GM08714 (cell line): ENCODE measurements around the gene TPPP2.

Source experiments
- H3K4me3 ChIP-seq: fragments of 200-500 bp; sonication (Bioruptor generic); 2 replicates; pipeline ENCODE4 v1.5.1; 2014; ENCODE audit warnings: mild to moderate bottlenecking, low read length, inconsistent platforms
- ZNF274 ChIP-seq: IDR thresholded peaks from 2 replicates; pipeline ENCODE4 v1.6.1; 2012; ENCODE audit warnings: mild to moderate bottlenecking, low read depth, low read length

Gene TPPP2

GRCh38 chr14:21069388-21070082, 39.5 kb downstream of the TPPP2 start:
- H3K4me3 ChIP-seq: peak overlapping the region; percentile 20; the same call in 1 of the 2 replicates
- TF ChIP-seq ZNF274: no peak

GRCh38 chr14:21070083-21070609, 40.1 kb downstream of the TPPP2 start, which contains the start of gene ARHGEF40:
Gene ARHGEF40, plus strand, starts transcription at chr14:21070304. Its CDS starts 93 bp downstream, at chr14:21070397.
- TF ChIP-seq ZNF274: no peak
- H3K4me3 ChIP-seq: peak within 1 kb of the TSS; percentile 56; the same call in 1 of the 2 replicates

- peak overlapping the region; percentile 56; the same call in 1 of the 2 replicates for H3K4me3 ChIP-seq
- no peak for TF ChIP-seq ZNF274
Measured at GRCh38 chr14:21070610-21071224, 40.7 kb downstream of the TPPP2 start.

GRCh38 chr14:21071225-21072030, 41.4 kb downstream of the TPPP2 start:
- TF ChIP-seq ZNF274: no peak
- H3K4me3 ChIP-seq: peak overlapping the region; percentile 56; the same call in 1 of the 2 replicates

GRCh38 chr14:21072031-21072473, 42.0 kb downstream of the TPPP2 start:
- peak overlapping the region; percentile 51; the same call in 1 of the 2 replicates for H3K4me3 ChIP-seq
- TF ChIP-seq ZNF274: no peak

- no peak for TF ChIP-seq ZNF274
- H3K4me3 ChIP-seq: no peak overlapping the region
Measured at GRCh38 chr14:21072781-21073339, 42.8 kb downstream of the TPPP2 start.

GRCh38 chr14:21073921-21074320, 43.9 kb downstream of the TPPP2 start:
- no peak for TF ChIP-seq ZNF274

GRCh38 chr14:21074398-21075272, 44.6 kb downstream of the TPPP2 start:
- no peak overlapping the region for H3K4me3 ChIP-seq

More at GRCh38 chr14:21073921-21074320, 43.9 kb downstream of the TPPP2 start:
- H3K4me3 ChIP-seq: no peak overlapping the region

GRCh38 chr14:21075719-21076437, 45.9 kb downstream of the TPPP2 start:
- no peak overlapping the region for H3K4me3 ChIP-seq
- TF ChIP-seq ZNF274: no peak

More at GRCh38 chr14:21074398-21075272, 44.6 kb downstream of the TPPP2 start:
- TF ChIP-seq ZNF274: no peak

- no peak overlapping the region for H3K4me3 ChIP-seq
- no peak for TF ChIP-seq ZNF274
Measured at GRCh38 chr14:21077672-21078071, 47.7 kb downstream of the TPPP2 start.

- H3K4me3 ChIP-seq: no peak overlapping the region
- no peak for TF ChIP-seq ZNF274
Measured at GRCh38 chr14:21078287-21078686, 48.3 kb downstream of the TPPP2 start.

- no peak overlapping the region for H3K4me3 ChIP-seq
- TF ChIP-seq ZNF274: no peak
Measured at GRCh38 chr14:21078726-21079125, 48.7 kb downstream of the TPPP2 start.
